ENCODE results near the gene ZKSCAN5. TPM values are rescaled to one million over a fixed set of nuclear protein-coding genes. Genes with fewer than 3 reads are reported as not detected.
A peak's percentile ranks its signal among the peaks of the same experiment; 100 is the strongest.
"Not testable (repeated sequence)": the region's sequence is repeated elsewhere in the genome, so short reads cannot be mapped to it uniquely, and the experiment has no call there.

The ZKSCAN5 gene
- total RNA-seq, 2 donors from 2014 or later, result 11.5 to 12.2 TPM

DNA sequence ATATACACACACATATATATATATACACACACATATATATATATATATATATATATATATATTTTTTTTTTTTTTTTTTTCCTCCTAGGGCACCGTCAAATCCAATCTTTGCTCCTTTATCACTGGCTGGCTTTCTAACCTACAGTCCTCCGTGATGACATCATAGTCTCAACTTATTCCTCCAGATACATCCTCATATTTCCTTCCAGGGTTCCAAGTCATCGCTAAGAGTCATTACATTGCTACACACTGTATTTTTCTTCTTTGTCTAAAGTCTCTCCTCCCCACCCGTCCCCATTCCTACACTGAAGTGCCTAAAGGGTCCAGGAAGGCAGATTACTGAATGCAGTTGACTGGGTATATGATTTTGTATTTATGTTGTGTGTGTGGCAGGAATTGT, 48.6 kb downstream of the ZKSCAN5 start:
- Mint-ChIP-seq H3K4me3 (peak overlapping the region; percentile 98), H3K27ac (no peak overlapping the region), H3K9me3 (no peaks in the 10 kb centered on the region), H3K27me3 (no peaks in the 10 kb centered on the region), H3K4me1 (peaks cover 25% of the 10 kb centered on the region), H3K36me3 (ENCODE audit: low read depth) (peaks cover 61% of the 10 kb centered on the region)
- no peak for ATAC-seq (replicated peaks)

DNA sequence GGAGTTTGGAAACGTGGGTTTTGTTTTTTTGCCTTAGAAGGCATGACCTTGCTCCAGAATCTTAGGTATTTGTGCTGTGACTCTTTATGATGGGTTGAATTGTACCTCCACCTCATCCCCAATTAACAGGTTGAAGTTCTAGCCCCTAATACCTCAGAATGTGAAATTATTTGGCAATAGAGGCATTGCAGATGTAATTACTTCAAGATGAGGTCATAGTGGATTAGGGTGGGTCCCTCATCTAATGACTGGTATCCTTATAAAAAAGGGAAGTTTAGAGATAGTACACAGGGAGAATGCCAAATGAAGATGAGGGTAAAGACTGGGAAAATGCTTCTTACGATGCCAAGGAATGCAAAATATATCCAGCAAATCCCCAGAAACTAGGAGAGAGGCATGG, 50.5 kb downstream of the ZKSCAN5 start:
- Mint-ChIP-seq H3K27ac (no peak overlapping the region), H3K36me3 (ENCODE audit: low read depth) (peaks cover 71% of the 10 kb centered on the region)
- ATAC-seq (replicated peaks), result no peak

DNA sequence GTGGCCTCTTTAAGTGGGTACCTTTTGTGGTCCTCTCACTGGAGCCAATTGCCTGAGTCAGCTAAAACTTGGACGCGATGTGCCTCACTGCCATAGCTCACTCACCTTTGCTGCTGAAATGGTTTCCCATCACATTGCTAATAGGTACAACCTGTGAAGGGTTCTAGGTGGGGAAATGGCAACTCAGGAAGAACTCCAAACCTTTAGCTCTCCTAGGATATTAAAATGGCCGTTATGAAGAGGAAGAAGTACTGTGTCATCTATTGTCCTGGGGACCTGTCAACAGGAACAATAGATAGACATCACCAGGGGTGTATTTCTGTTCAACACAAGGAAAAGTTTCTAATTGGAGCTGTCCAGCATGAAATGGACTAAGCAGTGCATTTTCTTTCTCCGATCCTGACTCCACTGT, 52.7 kb downstream of the ZKSCAN5 start:
- H3K27ac Mint-ChIP-seq, result peak overlapping the region; percentile 98
- H3K36me3 Mint-ChIP-seq (ENCODE audit: low read depth), result peaks cover 89% of the 10 kb centered on the region
- ATAC-seq (replicated peaks), result no peak
- no peaks in the 10 kb centered on the region for H3K9me3 Mint-ChIP-seq
- H3K27me3 Mint-ChIP-seq, result no peaks in the 10 kb centered on the region
- H3K4me3 Mint-ChIP-seq, result peak overlapping the region; percentile 93
- H3K4me1 Mint-ChIP-seq, result peaks cover 38% of the 10 kb centered on the region

More for the DNA sequence above, 50.5 kb downstream of the ZKSCAN5 start:
- no peaks in the 10 kb centered on the region for H3K27me3 Mint-ChIP-seq
- no peaks in the 10 kb centered on the region for H3K9me3 Mint-ChIP-seq
- no peak overlapping the region for H3K4me3 Mint-ChIP-seq
- H3K4me1 Mint-ChIP-seq, result peaks cover 25% of the 10 kb centered on the region

DNA sequence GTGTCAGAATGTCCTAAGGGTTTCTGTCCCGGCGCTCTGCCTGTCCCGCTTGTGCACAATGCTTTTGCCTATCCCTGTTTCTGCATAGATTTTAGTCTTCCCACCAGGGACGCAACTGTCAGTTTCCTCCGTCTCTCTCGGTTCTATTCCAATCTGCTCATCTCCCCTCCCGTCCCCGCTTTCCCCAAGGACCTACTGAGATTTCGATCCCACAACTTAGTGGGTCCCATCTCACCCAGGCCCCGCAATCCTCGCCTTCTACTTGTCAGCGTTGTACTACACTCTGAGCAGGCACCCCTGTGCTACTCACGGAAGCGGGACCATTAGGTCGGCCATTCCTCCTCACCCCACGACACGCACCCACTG, 53.5 kb downstream of the ZKSCAN5 start:
- H3K9me3 Mint-ChIP-seq, result no peaks in the 10 kb centered on the region
- peaks cover 95% of the 10 kb centered on the region for H3K36me3 Mint-ChIP-seq (ENCODE audit: low read depth)
- H3K27me3 Mint-ChIP-seq, result no peaks in the 10 kb centered on the region
- peak overlapping the region; percentile 93 for H3K4me3 Mint-ChIP-seq
- peaks cover 37% of the 10 kb centered on the region for H3K4me1 Mint-ChIP-seq
- peak overlapping the region; percentile 98 for H3K27ac Mint-ChIP-seq
- peak; percentile 63 for ATAC-seq (replicated peaks)

DNA sequence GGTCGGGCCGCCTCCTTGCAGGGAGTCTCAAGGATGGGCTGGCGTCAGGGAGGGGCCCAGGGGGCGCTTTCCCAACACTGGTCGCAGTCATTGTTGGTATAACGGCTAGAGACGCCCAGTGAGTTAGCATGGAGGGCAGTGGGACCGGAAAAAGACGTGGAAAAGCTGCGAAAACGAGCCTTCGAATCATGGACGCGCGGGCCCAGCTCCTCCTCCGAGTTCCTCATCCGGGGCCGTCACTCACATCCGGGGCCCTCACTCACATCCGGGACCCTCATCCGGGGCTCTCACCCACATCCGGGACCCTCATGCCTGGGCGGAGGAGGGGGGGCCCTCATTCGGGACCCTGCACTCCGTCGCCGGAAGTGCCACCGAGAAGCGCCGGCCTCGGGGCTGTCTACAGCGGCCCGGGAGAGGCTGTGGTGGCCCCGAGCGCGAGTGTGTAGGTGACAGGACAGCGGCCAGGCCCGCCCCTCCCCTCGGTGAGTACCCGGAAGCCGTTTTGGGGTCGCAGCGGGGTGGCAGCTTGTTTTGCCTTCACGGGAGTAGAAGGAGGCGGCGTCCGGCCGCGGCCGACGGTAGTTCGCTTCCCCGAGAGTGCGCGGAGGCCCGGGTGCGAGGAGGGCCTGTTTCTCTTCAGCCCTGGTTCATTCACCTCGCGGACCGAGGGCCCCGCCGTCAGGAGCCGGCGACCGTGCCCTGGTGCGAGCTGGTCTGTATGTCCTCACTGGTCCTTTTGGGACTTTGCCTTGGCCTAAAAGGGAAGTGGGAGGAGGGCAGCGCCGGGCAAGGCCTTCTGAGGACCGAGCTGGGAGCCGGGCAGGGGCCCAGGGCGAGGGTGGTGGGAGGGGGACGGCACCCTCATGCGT, 54.1 kb downstream of the ZKSCAN5 start, which contains the start of gene ZNF655:
Gene ZNF655, plus strand, starts transcription at position 337 of the 869 bp plus-strand sequence. CDS start 1,918 bp downstream, outside the sequence.
- Mint-ChIP-seq H3K27me3 (no peaks in the 10 kb centered on the region), H3K27ac (peak within 1 kb of the TSS; percentile 98), H3K4me3 (peak within 1 kb of the TSS; percentile 93), H3K4me1 (peaks cover 35% of the 10 kb centered on the region), H3K9me3 (no peaks in the 10 kb centered on the region), H3K36me3 (ENCODE audit: low read depth) (peaks cover 95% of the 10 kb centered on the region)
- peak; percentile 79 for ATAC-seq (replicated peaks)

DNA sequence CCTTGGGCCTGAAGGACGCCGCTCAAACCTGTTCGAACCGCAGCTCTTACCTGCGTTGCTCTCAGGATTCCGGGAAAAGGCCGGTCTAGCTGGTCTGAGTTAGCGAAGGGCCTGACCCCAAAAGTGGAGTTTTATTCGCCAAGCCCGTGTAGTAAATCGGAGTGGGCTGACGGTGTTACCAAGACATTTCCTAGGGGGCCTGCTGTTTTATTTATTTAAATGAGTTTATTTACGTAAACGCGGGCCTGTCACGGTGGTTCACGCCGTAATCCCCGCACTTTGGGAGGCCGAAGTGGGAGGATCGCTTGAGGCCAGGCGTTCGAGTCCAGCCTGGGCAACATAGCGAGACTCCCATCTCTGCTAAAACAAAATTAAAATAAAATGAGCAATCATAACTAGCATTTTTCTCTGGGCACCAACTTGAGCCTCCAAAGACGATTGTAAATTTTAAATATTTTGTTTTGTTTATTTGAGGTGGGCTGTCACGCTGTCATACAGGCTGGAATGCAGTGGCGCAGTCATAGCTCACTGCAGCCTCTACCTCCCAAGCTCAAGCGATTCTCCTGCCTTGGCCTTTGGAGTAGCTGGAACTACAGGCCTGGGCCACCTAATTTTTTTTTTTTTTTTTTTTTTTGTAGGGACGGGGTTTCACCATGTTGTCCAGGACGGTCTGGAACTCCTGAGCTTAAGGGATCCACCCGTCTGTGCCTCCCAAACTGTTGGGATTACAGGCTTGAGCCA, 54.9 kb downstream of the ZKSCAN5 start:
- peaks cover 95% of the 10 kb centered on the region for H3K36me3 Mint-ChIP-seq (ENCODE audit: low read depth)
- H3K9me3 Mint-ChIP-seq, result no peaks in the 10 kb centered on the region
- H3K27ac Mint-ChIP-seq, result peak overlapping the region; percentile 98
- H3K4me1 Mint-ChIP-seq, result peaks cover 43% of the 10 kb centered on the region
- H3K27me3 Mint-ChIP-seq, result no peaks in the 10 kb centered on the region
- H3K4me3 Mint-ChIP-seq, result peak overlapping the region; percentile 93
- ATAC-seq (replicated peaks), result no peak

DNA sequence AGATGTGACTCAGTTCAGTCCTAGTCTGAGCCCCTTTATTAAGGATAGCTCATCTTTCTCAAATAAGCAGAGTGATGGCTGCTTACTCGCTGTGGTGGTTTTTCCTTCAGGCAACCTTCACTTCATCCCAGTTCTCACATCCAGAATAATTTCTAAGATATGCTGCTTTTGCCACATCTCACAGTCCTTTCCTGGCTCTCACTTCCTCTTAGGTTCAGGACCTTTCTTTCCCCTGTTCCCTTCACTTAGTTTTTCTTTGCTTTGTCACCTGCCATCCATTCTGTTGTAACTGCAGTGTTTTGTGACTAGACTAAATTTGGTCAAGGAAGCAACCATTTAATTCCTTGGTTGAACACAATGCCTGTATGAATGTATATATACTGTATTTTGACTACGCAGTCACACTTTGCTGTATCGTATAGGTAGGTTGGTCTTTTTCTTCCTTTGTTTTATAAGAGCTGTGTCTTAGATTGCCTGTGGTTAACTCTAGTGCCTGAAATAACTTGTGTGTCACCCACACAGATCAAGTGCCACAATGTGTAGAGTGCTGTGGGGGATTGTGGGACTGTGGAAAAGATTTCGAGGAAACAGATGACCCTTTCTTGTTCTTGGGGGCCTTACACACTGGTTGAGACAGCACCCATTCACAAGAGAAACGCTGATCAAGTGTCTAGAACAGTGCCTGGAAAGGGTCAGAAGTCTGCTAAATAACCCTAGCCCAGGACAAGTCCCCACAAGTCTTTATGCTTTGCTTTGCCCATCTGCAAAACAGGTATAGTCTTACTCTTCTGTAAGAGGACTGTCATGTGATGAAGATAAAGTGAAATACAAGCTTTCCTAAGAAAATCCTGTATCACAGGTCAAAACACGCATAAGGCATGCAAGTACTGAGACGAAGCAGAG, 56.6 kb downstream of the ZKSCAN5 start:
- Mint-ChIP-seq H3K27me3 (no peaks in the 10 kb centered on the region), H3K36me3 (ENCODE audit: low read depth) (peaks cover 96% of the 10 kb centered on the region), H3K9me3 (no peaks in the 10 kb centered on the region), H3K4me1 (peaks cover 41% of the 10 kb centered on the region), H3K4me3 (peak overlapping the region; percentile 93), H3K27ac (peak overlapping the region; percentile 98)
- no peak for ATAC-seq (replicated peaks)

DNA sequence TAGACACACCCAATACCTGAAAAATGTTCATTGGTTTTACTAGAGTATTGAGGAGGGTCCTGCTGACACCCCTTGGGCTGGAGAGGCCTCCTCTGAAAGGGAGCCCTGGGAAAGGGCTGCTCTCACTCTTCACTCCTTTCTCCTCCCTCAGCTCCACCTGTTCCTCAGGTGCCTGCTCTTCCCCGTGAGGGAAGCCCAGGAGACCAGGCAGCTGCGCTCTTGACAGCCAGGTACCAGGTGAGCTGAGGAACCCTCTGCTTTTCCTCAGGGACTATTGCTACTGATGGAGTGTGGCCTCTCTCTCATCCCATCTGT, 57.2 kb downstream of the ZKSCAN5 start:
- Mint-ChIP-seq H3K27me3 (no peaks in the 10 kb centered on the region), H3K36me3 (ENCODE audit: low read depth) (peaks cover 96% of the 10 kb centered on the region), H3K4me1 (peaks cover 41% of the 10 kb centered on the region), H3K4me3 (peak overlapping the region; percentile 93), H3K27ac (peak overlapping the region; percentile 73), H3K9me3 (no peaks in the 10 kb centered on the region)
- ATAC-seq (replicated peaks), result no peak

DNA sequence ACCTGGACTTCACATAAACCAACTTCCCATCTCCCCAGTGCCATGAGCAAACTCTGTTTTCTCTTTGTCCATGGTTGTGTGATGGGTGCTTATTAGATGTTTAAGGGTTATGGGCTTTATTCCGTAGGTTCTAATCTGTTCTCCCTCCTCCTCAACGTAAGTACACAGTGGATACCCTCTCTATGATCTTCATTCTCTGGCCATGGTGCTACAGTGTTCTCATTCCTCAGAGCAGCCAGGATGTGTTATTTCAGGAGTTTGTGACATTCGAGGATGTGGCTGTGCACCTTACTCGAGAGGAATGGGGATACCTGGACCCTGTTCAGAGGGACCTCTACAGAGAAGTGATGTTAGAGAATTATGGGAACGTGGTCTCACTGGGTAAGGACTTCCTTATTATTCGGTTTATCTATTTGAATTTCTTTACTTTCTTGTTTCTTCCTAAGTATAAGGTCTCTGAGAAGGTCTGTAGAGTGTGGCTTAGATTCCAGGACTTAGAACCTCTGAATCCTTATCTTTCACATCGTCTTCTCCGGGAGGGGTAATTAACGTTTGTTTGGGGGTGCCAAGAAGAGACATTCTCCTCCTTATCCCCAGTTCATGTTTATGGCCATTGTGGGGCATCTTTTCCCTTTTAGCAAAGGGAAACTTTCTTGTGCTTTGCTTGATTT, 57.8 kb downstream of the ZKSCAN5 start:
- H3K36me3 Mint-ChIP-seq (ENCODE audit: low read depth), result peaks cover 96% of the 10 kb centered on the region
- peaks cover 40% of the 10 kb centered on the region for H3K4me1 Mint-ChIP-seq
- peak overlapping the region; percentile 53 for H3K4me3 Mint-ChIP-seq
- H3K9me3 Mint-ChIP-seq, result no peaks in the 10 kb centered on the region
- H3K27me3 Mint-ChIP-seq, result no peaks in the 10 kb centered on the region
- peak overlapping the region; percentile 73 for H3K27ac Mint-ChIP-seq
- no peak for ATAC-seq (replicated peaks)

DNA sequence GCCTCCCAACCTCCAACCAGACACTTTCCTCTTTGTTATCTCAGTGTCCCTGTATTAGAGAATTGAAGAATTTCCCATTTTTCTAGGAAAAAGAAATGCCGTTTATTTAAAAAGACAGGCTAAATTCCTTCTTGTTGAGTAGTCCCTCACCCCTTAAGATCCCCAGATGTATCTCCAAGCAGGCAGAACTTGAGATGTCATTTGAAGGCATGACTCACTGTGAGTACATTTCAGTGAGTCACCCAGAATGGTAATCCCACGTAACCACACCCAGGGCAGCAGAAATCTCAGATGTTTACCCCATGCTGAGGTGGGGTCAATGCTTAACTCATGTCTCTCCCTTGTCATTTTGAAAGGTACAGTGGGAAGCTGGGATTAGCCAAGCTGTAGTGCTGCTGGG, 58.4 kb downstream of the ZKSCAN5 start:
- peaks cover 96% of the 10 kb centered on the region for H3K36me3 Mint-ChIP-seq (ENCODE audit: low read depth)
- peak; percentile 80 for ATAC-seq (replicated peaks)

DNA sequence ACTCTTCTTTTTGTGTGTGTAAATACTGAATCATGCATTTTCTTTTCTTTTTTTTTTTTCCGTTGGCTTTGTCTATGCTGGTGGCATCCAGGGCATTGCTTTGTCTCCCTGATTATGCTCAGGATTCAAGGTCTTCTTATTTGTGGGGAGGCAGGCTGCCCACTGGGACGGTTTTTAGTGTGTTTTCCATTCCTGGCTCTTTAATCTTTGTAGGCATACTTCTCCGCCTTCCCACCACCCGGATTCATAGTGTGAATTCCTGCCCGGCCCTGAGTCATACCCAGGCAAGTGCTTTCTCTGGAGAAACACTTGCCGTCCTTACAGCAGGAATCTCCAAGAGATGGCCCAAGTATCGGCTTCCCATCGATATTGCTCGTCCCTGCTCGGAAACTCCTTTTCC, 59.2 kb downstream of the ZKSCAN5 start:
- H3K27ac Mint-ChIP-seq, result peak overlapping the region; percentile 70

More for the DNA sequence above, 58.4 kb downstream of the ZKSCAN5 start:
- Mint-ChIP-seq H3K4me3 (peak overlapping the region; percentile 53), H3K9me3 (no peaks in the 10 kb centered on the region), H3K27me3 (no peaks in the 10 kb centered on the region), H3K27ac (peak overlapping the region; percentile 73), H3K4me1 (peaks cover 37% of the 10 kb centered on the region)

DNA sequence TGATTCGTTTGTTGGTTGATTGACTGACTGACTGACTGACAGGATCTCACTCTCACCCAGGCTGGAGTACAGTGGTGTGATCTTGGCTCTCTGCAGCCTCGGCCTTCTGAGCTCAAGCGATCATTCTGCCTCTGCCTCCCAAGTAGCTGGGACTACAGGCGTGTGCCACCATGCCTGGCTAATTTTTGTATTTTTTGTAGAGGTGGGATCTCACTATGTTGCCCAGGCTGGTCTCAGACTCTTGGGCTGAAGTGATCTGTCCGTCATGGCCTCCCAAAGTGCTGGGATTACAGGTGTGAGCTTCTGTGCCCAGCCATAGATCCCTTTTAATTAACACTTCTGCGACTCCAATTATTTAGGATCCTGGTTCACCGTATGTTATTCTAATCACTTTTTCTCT, 64.3 kb downstream of the ZKSCAN5 start:
- not testable (repeated sequence) for ATAC-seq (replicated peaks); H3K4me3 Mint-ChIP-seq; H3K27ac Mint-ChIP-seq; H3K27me3 Mint-ChIP-seq; H3K9me3 Mint-ChIP-seq
- H3K36me3 Mint-ChIP-seq (ENCODE audit: low read depth), result peaks cover 100% of the 10 kb centered on the region
- H3K4me1 Mint-ChIP-seq, result peaks cover 11% of the 10 kb centered on the region

More for the DNA sequence above, 59.2 kb downstream of the ZKSCAN5 start:
- peak overlapping the region; percentile 19 for H3K4me3 Mint-ChIP-seq
- no peaks in the 10 kb centered on the region for H3K27me3 Mint-ChIP-seq
- H3K36me3 Mint-ChIP-seq (ENCODE audit: low read depth), result peaks cover 96% of the 10 kb centered on the region
- H3K9me3 Mint-ChIP-seq, result no peaks in the 10 kb centered on the region
- no peak for ATAC-seq (replicated peaks)
- H3K4me1 Mint-ChIP-seq, result peaks cover 37% of the 10 kb centered on the region

DNA sequence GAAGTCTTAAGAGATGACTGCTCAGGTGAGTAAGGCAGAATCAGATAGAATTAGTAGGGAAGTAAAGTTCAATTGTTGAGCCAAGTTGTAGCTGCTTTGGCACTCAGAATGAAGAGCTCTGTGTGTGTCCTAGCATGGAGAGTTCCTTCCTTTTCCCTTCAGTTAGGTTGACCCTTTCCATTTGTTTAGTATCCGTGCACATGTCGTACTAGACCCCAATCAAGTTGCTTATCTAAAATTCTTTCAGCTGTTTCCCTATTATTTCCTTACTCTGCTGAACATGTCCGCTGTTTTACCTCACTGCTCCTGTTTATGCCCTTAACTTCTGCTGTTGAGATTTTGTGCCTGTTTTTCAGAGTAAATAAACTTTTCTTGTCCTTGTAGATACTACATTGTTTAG, 67.3 kb downstream of the ZKSCAN5 start:
- Mint-ChIP-seq H3K27ac (no peak overlapping the region), H3K4me1 (no peaks in the 10 kb centered on the region), H3K36me3 (ENCODE audit: low read depth) (peaks cover 73% of the 10 kb centered on the region), H3K4me3 (no peak overlapping the region), H3K27me3 (no peaks in the 10 kb centered on the region), H3K9me3 (no peaks in the 10 kb centered on the region)
- ATAC-seq (replicated peaks), result no peak

DNA sequence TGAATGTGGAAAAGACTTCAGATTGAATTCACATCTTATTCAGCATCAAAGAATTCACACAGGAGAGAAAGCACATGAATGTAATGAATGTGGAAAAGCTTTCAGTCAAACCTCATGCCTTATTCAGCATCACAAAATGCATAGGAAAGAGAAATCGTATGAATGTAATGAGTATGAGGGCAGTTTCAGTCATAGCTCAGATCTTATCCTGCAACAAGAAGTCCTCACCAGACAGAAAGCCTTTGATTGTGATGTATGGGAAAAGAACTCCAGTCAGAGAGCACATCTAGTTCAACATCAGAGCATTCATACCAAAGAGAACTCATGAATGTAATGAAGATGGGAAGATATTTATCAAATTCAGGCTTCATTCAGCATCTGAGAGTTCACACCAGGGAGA, 68.8 kb downstream of the ZKSCAN5 start:
- no peaks in the 10 kb centered on the region for H3K9me3 Mint-ChIP-seq
- ATAC-seq (replicated peaks), result no peak
- H3K27ac Mint-ChIP-seq, result no peak overlapping the region
- no peaks in the 10 kb centered on the region for H3K4me1 Mint-ChIP-seq
- no peaks in the 10 kb centered on the region for H3K27me3 Mint-ChIP-seq
- H3K36me3 Mint-ChIP-seq (ENCODE audit: low read depth), result peaks cover 58% of the 10 kb centered on the region
- no peak overlapping the region for H3K4me3 Mint-ChIP-seq

All from activated T-helper 17 cell treated with anti-CD3 and anti-CD28 coated beads, Interleukin-2, amount 50 U/mL, for 72 hours (primary cell).